Duodenal mucosa (tissue), 2 donors: ENCODE results near the gene SLC19A1.

Experiments used
- H3K27ac ChIP-seq: one replicate; pipeline ENCODE4 v1.7.0; 2013; ENCODE audit warnings: low read depth, low read length
- H3K27me3 ChIP-seq, 2 donors: one replicate each; pipeline ENCODE4 v1.7.0; 2013; ENCODE audit warnings: low read length in 2 of 2, control low read depth in 1 of 2; ENCODE audit not compliant: insufficient read depth in 2 of 2, control insufficient read depth in 1 of 2
- H3K36me3 ChIP-seq, 2 donors: one replicate each; pipeline ENCODE4 v1.7.0; 2013; ENCODE audit warnings: low read length in 2 of 2, control low read depth in 1 of 2; ENCODE audit not compliant: insufficient read depth in 2 of 2, control insufficient read depth in 1 of 2
- H3K4me1 ChIP-seq, 2 donors: one replicate each; pipeline ENCODE4 v1.7.0; 2013; ENCODE audit warnings: low read length in 2 of 2, control low read depth in 1 of 2; ENCODE audit not compliant: insufficient read depth in 2 of 2, control insufficient read depth in 1 of 2
- H3K4me3 ChIP-seq, 2 donors: one replicate each; pipeline ENCODE4 v1.7.0; 2013; ENCODE audit warnings: low read length in 2 of 2, low read depth in 1 of 2
- H3K9ac ChIP-seq, 2 donors: one replicate each; pipeline ENCODE4 v1.7.0; 2013; ENCODE audit warnings: low read length in 2 of 2, low read depth in 1 of 2
- H3K9me3 ChIP-seq, 2 donors: one replicate each; pipeline ENCODE4 v1.7.0; 2013; ENCODE audit warnings: low read length in 2 of 2, control low read depth in 1 of 2; ENCODE audit not compliant: control insufficient read depth in 1 of 2

Gene SLC19A1

DNA sequence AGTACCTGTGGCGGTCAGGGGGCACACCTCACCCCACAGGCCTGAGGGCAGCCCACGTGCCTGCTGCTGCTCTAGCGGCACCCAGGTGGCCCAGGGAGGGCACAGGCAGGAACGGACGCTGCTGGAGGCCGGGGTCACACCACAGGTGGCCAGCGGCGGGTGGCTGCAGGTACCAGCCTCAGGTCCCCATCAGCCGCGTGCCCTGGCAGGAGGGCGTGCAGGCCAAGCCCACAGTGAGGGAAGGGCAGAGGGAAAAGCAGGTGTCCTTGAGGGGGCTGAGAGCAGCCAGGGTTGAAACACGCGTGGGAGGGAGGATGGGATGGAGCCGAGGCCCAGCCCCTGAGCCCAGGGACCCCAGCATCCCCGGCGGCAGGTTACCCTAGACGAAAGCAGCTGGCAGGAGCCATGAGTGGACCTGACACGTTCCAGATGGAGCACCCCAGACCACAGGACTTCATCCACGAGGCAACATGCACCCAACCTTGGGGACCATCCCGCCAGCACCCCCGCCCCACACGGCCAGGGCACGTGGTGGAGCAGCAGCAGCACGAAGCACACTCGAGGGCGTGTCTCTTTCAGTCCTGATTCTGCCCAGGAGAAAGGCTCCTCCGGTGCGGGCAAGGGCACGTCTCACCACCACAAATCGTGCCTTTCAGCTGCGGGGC lies 3.7 kb downstream of the SLC19A1 start:
- Histone ChIP-seq H3K27me3 (no peaks in the 10 kb centered on the region), H3K9ac (no peak overlapping the region), H3K27ac (peak overlapping the region; percentile 36), H3K9me3 (no peaks in the 10 kb centered on the region), H3K4me1 (peaks cover 32 to 40% of the 10 kb centered on the region in 2 donors), H3K4me3 (no peak overlapping the region), H3K36me3 (no peaks in the 10 kb centered on the region)

DNA sequence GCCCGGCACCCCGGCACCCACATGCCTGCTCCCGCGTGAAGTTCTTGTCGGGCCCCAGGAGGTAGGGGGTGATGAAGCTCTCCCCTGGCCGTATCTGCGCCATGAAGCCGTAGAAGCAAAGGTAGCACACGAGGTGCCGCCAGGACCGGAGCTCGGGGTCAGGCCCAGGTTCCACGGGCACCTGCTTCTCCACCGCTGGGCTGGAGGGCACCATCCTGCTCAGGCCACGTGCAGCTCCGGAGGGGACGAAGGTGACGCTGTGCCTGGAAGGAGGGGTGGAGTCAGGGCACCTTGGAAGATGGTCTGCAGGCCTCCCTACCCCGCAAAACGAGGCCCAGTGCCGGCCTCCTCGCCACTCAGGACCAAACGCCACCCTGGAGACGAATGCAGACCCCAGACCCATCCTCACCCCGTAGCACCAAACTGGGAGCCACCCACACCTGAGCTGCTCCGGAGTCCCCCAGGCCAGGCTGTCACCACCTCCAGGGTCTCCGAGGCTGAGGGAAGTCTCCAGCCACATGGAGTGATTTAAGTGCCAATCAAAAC lies 4.4 kb downstream of the SLC19A1 start:
- Histone ChIP-seq H3K4me3 (no peak overlapping the region), H3K27me3 (no peaks in the 10 kb centered on the region), H3K27ac (no peak overlapping the region), H3K4me1 (peaks cover 39 to 47% of the 10 kb centered on the region in 2 donors), H3K9me3 (no peaks in the 10 kb centered on the region), H3K9ac (no peak overlapping the region), H3K36me3 (no peaks in the 10 kb centered on the region)

DNA sequence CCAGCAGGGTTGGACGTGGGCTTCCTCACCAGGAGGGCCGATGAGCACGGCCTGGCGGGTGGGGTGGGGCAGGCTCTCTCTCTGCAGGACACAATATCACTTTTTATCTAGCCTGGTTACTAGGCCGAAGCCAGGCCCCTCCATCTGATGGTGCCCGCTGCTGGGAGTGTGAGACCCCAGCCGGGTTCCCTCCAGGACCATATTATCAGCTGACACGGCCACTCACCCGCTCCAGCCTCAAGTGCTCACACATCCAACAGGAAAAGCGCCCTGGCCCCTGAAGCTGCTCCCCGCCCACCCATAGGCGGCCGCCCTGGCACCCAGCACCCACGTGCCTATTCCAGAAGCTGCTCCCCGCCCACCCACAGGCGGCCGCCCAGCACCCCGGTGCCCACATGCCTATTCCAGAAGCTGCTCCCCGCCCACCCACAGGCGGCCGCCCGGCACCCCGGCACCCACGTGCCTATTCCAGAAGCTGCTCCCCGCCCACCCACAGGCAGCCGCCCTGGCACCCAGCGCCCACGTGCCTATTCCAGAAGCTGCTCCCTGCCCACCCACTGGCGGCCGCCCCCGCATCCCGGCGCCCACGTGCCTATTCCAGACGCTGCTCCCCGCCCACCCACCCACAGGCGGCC lies 5.0 kb downstream of the SLC19A1 start:
- H3K36me3 ChIP-seq, result no peaks in the 10 kb centered on the region
- no peaks in the 10 kb centered on the region for H3K27me3 ChIP-seq
- H3K9me3 ChIP-seq, result no peaks in the 10 kb centered on the region
- no peak overlapping the region for H3K9ac ChIP-seq
- H3K4me3 ChIP-seq, result no peak overlapping the region
- H3K27ac ChIP-seq, result no peak overlapping the region
- H3K4me1 ChIP-seq, result peaks cover 43 to 49% of the 10 kb centered on the region in 2 donors

- Histone ChIP-seq H3K27ac (no peak overlapping the region), H3K36me3 (peaks cover 0 to 3% of the 10 kb centered on the region in 2 donors), H3K4me3 (no peak overlapping the region), H3K27me3 (no peaks in the 10 kb centered on the region), H3K9me3 (no peaks in the 10 kb centered on the region), H3K9ac (no peak overlapping the region), H3K4me1 (peaks cover 43 to 47% of the 10 kb centered on the region in 2 donors)
Measured at GRCh38 chr21:45536301-45537081, 5.7 kb downstream of the SLC19A1 start.

GRCh38 chr21:45535341-45536081 lies 6.7 kb downstream of the SLC19A1 start:
- no peak overlapping the region for H3K27ac ChIP-seq
- peaks cover 0 to 7% of the 10 kb centered on the region in 2 donors for H3K36me3 ChIP-seq
- no peak overlapping the region for H3K4me3 ChIP-seq

DNA sequence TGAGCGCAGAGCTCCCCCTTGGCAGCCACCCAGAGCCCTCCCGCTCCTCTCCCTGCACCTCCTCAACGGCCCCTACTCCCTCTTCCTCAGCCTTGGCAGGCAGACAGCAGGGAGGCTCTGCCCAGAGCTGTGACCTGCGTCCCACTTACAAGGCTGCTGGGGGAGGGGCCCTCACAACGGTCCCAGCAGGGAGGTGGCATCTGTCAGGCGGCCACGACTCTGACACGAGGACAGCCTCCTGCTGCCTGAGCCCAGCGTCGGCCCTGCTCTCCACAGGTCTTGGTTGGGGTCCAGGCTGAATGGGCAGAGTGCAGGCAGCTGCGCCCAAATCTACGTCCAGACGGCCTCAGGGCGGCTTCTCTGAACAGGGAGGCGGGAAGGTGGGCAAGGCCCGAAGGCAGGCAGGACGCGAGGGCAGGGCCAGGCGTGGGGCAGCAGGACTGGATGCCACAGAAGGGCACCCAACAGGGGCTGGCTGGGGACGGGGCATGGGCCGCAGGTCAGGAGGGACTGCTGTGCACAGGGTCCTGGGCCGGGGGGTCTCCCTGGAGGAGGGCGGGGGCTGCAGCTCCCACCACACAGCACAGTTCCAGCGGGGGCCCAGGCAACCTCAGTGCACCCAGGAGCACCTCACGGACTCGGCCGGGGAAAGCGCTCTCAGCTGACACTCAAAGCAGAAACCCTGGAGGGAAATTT lies 7.5 kb downstream of the SLC19A1 start:
- Histone ChIP-seq H3K9ac (peak overlapping the region in 1 of 2 donors; percentile 32), H3K27ac (no peak overlapping the region), H3K36me3 (peaks cover 5 to 14% of the 10 kb centered on the region in 2 donors), H3K4me3 (no peak overlapping the region), H3K9me3 (no peaks in the 10 kb centered on the region), H3K4me1 (peaks cover 34 to 36% of the 10 kb centered on the region in 2 donors), H3K27me3 (no peaks in the 10 kb centered on the region)

More at GRCh38 chr21:45535341-45536081, 6.7 kb downstream of the SLC19A1 start:
- peaks cover 37 to 39% of the 10 kb centered on the region in 2 donors for H3K4me1 ChIP-seq
- H3K9ac ChIP-seq, result no peak overlapping the region
- no peaks in the 10 kb centered on the region for H3K27me3 ChIP-seq
- no peaks in the 10 kb centered on the region for H3K9me3 ChIP-seq

GRCh38 chr21:45533846-45534635 lies 8.2 kb downstream of the SLC19A1 start:
- Histone ChIP-seq H3K9me3 (no peaks in the 10 kb centered on the region), H3K36me3 (peaks cover 12 to 21% of the 10 kb centered on the region in 2 donors), H3K4me1 (peaks cover 28 to 35% of the 10 kb centered on the region in 2 donors), H3K27me3 (no peaks in the 10 kb centered on the region), H3K27ac (peak overlapping the region; percentile 46), H3K9ac (peak overlapping the region; percentile 26 to 32), H3K4me3 (no peak overlapping the region)

GRCh38 chr21:45533361-45533845 lies 8.8 kb downstream of the SLC19A1 start:
- peak overlapping the region in 1 of 2 donors; percentile 6 for H3K4me3 ChIP-seq
- peaks cover 24 to 30% of the 10 kb centered on the region in 2 donors for H3K4me1 ChIP-seq
- peak overlapping the region; percentile 32 to 51 for H3K9ac ChIP-seq

More at GRCh38 chr21:45533361-45533845, 8.8 kb downstream of the SLC19A1 start:
- Histone ChIP-seq H3K9me3 (no peaks in the 10 kb centered on the region), H3K36me3 (peaks cover 12 to 28% of the 10 kb centered on the region in 2 donors), H3K27me3 (no peaks in the 10 kb centered on the region), H3K27ac (peak overlapping the region; percentile 46)
